Measurements from ENCODE around the gene TMEM247. TPM values are rescaled to one million over a fixed set of nuclear protein-coding genes. Genes with fewer than 3 reads are reported as not detected.
"Not testable (repeated sequence)": the region's sequence is repeated elsewhere in the genome, so short reads cannot be mapped to it uniquely, and the experiment has no call there.

Gene TMEM247
- total RNA-seq, 1 experiment from 2014 or later = not detected

DNA sequence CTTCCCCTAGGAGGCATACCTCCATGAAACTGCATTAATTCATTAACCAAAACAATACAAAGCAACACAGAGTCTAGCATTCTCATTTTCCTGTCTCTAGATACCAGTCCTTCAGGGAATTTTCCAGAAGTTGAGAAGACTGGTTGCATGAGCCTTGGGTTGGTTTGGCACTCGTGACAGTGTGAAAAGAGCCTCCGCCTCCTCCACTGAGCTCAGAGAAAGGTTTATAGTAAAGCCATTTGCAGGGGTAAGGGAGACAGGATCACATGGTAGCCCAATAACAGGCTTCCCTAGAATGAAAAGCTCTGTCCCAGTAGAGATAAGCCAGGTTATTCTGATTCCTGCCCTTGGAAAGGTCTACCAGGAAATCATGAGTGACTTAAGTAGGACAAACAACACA is 9.7 kb upstream of the TMEM247 start:
- H3K27me3 Mint-ChIP-seq (ENCODE audit: unreplicated experiment) = peaks cover 40% of the 10 kb centered on the region
- CTCF ChIA-PET = no interaction called here
- no peak overlapping the region for H3K27ac Mint-ChIP-seq (ENCODE audit: unreplicated experiment)
- TF ChIP-seq CTCF (IDR thresholded peaks at IDR 0.05; ENCODE audit: unreplicated experiment) = no peak
- peaks cover 3% of the 10 kb centered on the region for H3K4me1 Mint-ChIP-seq (ENCODE audit: low read depth, unreplicated experiment)
- H3K9me3 Mint-ChIP-seq (ENCODE audit: low read depth, unreplicated experiment) = no peaks in the 10 kb centered on the region
- no peaks in the 10 kb centered on the region for H3K36me3 Mint-ChIP-seq (ENCODE audit: insufficient read depth, unreplicated experiment)
- DNase-seq = no peak
- intact Hi-C loops (cut with micrococcal nuclease; ENCODE audit: unreplicated experiment) = no loop called here
- BruUV-seq (replicated peaks) = no TSS peak
- H3K4me3 Mint-ChIP-seq (ENCODE audit: low read depth, unreplicated experiment) = no peak overlapping the region

DNA sequence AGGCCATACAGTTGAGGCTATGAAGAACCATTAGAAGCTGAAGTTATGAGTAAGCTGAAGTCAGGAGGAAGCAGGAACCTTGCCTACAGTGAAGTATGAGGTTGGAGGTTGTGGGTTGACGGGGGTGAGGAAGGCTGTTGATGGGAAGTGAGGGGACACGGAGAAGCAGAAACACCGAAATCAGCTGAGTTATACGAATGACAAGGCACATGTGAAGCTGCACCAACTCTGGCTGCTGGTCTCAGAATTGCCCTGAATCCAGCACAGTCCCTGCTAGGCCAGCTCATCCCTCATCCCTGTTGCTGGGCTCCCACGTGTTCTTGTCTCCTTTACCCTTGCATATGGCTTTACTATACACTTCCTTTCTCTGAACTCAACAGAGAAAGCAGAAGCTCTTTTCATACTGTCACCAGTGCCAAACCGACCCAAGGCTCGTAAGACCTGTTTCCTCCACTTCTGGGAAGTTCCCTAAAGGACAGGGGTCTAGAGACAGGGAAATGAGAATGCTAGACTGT is 9.2 kb upstream of the TMEM247 start:
- Mint-ChIP-seq H3K36me3 (ENCODE audit: insufficient read depth, unreplicated experiment) (no peaks in the 10 kb centered on the region), H3K4me3 (ENCODE audit: low read depth, unreplicated experiment) (no peak overlapping the region), H3K27ac (ENCODE audit: unreplicated experiment) (no peak overlapping the region), H3K27me3 (ENCODE audit: unreplicated experiment) (peaks cover 45% of the 10 kb centered on the region), H3K9me3 (ENCODE audit: low read depth, unreplicated experiment) (no peaks in the 10 kb centered on the region), H3K4me1 (ENCODE audit: low read depth, unreplicated experiment) (no peaks in the 10 kb centered on the region)
- intact Hi-C loops (cut with micrococcal nuclease; ENCODE audit: unreplicated experiment) = no loop called here
- CTCF ChIA-PET = no interaction called here
- BruUV-seq (replicated peaks) = no TSS peak
- DNase-seq = no peak
- TF ChIP-seq CTCF (IDR thresholded peaks at IDR 0.05; ENCODE audit: unreplicated experiment) = no peak

DNA sequence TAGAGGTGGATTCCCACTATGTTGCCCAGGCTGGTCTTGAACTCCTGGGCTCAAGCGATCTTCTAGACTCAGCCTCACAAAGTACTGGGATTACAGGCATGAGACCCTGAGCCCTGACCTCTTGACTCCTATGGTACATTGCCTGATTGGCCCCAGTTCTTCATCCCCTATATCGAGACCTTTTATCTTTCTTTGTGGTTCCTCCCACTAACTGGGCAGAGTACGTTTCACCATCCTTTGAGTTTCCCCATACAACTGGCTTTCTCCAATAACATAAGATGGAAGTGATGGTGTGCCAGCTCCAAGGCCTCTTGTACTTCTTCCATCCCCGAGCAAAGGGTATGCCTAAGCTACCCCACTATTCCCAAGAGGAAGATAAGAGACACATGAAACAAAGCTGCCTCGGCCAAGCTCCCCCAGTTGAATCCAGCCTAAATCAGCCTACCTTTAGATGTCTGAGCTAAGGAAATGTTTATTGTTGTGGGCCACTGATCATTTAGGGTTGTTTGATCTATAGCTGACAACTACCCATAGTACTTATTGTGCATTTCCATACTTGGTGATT is 8.3 kb upstream of the TMEM247 start:
- DNase-seq = no peak
- no peak for TF ChIP-seq CTCF (IDR thresholded peaks at IDR 0.05; ENCODE audit: unreplicated experiment)
- H3K4me3 Mint-ChIP-seq (ENCODE audit: low read depth, unreplicated experiment) = no peak overlapping the region
- H3K27ac Mint-ChIP-seq (ENCODE audit: unreplicated experiment) = no peak overlapping the region
- BruUV-seq (replicated peaks) = no TSS peak
- CTCF ChIA-PET = no interaction called here
- H3K4me1 Mint-ChIP-seq (ENCODE audit: low read depth, unreplicated experiment) = no peaks in the 10 kb centered on the region
- no peaks in the 10 kb centered on the region for H3K9me3 Mint-ChIP-seq (ENCODE audit: low read depth, unreplicated experiment)
- no peaks in the 10 kb centered on the region for H3K36me3 Mint-ChIP-seq (ENCODE audit: insufficient read depth, unreplicated experiment)
- intact Hi-C loops (cut with micrococcal nuclease; ENCODE audit: unreplicated experiment) = no loop called here
- H3K27me3 Mint-ChIP-seq (ENCODE audit: unreplicated experiment) = peaks cover 54% of the 10 kb centered on the region

GRCh38 chr2:46471697-46472096 is 7.7 kb upstream of the TMEM247 start:
- CTCF ChIA-PET = no interaction called here
- Mint-ChIP-seq H3K4me1 (ENCODE audit: low read depth, unreplicated experiment) (no peaks in the 10 kb centered on the region), H3K9me3 (ENCODE audit: low read depth, unreplicated experiment) (no peaks in the 10 kb centered on the region), H3K27ac (ENCODE audit: unreplicated experiment) (no peak overlapping the region), H3K27me3 (ENCODE audit: unreplicated experiment) (peaks cover 60% of the 10 kb centered on the region), H3K4me3 (ENCODE audit: low read depth, unreplicated experiment) (no peak overlapping the region), H3K36me3 (ENCODE audit: insufficient read depth, unreplicated experiment) (no peaks in the 10 kb centered on the region)
- TF ChIP-seq CTCF (IDR thresholded peaks at IDR 0.05; ENCODE audit: unreplicated experiment) = no peak
- BruUV-seq (replicated peaks) = no TSS peak
- intact Hi-C loops (cut with micrococcal nuclease; ENCODE audit: unreplicated experiment) = no loop called here
- DNase-seq = no peak

DNA sequence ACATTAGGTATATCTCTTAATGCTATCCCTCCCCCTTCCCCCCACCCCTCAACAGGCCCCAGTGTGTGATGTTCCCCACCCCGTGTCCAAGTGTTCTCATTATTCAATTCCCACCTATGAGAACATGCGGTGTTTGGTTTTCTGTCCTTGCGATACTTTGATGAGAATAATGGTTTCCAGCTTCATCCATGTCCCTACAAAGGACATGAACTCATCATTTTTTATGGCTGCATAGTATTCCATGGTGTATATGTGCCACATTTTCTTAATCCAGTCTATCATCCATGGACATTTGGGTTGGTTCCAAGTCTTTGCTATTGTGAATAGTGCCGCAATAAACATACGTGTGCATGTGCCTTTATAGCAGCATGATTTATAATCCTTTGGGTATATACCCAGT is 7.2 kb upstream of the TMEM247 start:
- H3K9me3 Mint-ChIP-seq (ENCODE audit: low read depth, unreplicated experiment); intact Hi-C loops (cut with micrococcal nuclease; ENCODE audit: unreplicated experiment); DNase-seq; H3K36me3 Mint-ChIP-seq (ENCODE audit: insufficient read depth, unreplicated experiment); H3K4me3 Mint-ChIP-seq (ENCODE audit: low read depth, unreplicated experiment); BruUV-seq (replicated peaks); H3K4me1 Mint-ChIP-seq (ENCODE audit: low read depth, unreplicated experiment); CTCF ChIA-PET; H3K27ac Mint-ChIP-seq (ENCODE audit: unreplicated experiment): not testable (repeated sequence)
- H3K27me3 Mint-ChIP-seq (ENCODE audit: unreplicated experiment) = peaks cover 65% of the 10 kb centered on the region

DNA sequence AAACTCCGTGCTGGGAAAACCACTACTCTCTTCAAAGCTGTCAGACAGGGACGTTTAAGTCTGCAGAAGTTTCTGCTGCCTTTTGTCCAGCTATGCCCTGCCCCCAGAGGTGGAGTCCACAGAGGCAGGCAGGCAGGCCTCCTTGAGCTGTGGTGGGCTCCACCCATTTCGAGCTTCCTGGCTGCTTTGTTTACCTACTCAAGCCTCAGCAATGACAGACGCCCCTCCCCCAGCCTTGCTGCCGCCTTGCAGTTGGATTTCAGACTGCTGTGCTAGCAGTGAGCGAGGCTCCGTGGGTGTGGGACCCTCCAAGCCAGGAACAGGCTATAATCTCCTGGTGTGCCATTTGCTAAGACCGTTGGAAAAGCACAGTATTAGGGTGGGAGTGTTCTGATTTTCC is 1.9 kb upstream of the TMEM247 start:
- H3K4me3 Mint-ChIP-seq (ENCODE audit: low read depth, unreplicated experiment); BruUV-seq (replicated peaks); H3K36me3 Mint-ChIP-seq (ENCODE audit: insufficient read depth, unreplicated experiment); H3K9me3 Mint-ChIP-seq (ENCODE audit: low read depth, unreplicated experiment); intact Hi-C loops (cut with micrococcal nuclease; ENCODE audit: unreplicated experiment); H3K27ac Mint-ChIP-seq (ENCODE audit: unreplicated experiment): not testable (repeated sequence)
- peak; percentile 39 for DNase-seq
- Mint-ChIP-seq H3K27me3 (ENCODE audit: unreplicated experiment) (peaks cover 52% of the 10 kb centered on the region), H3K4me1 (ENCODE audit: low read depth, unreplicated experiment) (peaks cover 11% of the 10 kb centered on the region)
- CTCF ChIA-PET = interaction anchor here (0.6 kb wide), 1 partner anchor 984 kb away, joined by 3 read pairs; no protein-coding TSS in a partner anchor
